SW 1271 (cell line): ENCODE results near the gene RUNX1.
A peak's percentile ranks its signal among the peaks of the same experiment; 100 is the strongest.
"Not testable (repeated sequence)": the region's sequence is repeated elsewhere in the genome, so short reads cannot be mapped to it uniquely, and the experiment has no call there.

Experiments used
- DNase-seq, 2 experiments: peaks; one replicate each; lab custom pipeline; 2025; lab: John Stamatoyannopoulos, UW

Gene RUNX1

GRCh38 chr21:34806423-34806822 is 242.7 kb downstream of the RUNX1 start:
- no peak for DNase-seq

DNA sequence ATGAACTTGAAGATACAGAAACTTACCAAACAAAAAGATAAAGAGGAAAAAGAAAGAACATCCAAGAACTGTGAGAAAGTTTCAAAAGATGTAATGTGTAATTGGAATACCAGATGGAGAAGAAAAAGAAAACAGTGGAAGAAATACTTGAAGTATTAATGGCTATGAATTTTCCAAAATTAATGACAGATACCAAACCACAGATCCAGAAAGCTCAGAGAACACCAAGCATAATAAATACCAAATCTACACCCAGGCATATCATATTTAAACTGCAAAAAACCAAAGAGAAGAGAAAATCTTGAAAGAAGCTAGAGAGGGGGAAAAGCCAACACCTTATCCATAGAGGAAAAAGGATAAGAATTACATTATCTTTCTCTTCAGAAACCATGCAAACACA is 243.9 kb downstream of the RUNX1 start:
- DNase-seq = no peak

GRCh38 chr21:34804584-34804983 is 244.5 kb downstream of the RUNX1 start:
- DNase-seq = not testable (repeated sequence)

GRCh38 chr21:34803782-34804370 is 245.2 kb downstream of the RUNX1 start:
- no peak for DNase-seq

DNA sequence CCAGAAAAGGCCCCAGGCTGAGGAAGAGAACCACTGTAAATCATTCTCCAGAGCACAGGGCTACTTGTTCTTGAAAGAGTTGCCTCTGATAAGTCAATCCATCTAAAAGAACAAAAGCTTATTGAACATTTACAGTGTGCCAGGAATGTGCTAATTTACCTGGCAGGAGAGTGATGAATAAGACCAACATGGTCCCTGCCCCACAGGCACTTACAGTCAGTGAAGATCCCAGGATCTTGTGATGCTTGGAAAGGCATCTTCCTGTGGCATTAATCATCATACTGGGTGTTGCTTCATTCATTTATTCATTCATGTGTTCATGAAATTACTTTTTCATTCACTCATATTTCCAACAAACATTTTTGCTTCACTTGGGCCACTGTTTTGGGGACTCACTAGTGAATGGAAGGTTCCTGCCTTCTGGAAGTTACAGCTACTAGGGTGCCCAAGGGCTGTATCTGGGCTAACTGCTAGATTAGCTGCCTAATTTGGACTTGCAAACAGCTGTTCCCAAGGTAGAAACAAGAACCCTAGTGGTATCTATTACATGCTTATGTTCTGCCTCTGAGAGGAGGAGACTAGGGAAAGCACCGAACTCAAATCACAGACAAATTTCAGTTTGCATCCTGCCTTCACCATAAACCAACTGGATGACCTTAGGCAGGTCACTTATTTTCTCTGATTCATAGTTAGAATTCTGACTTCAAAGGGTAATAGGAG is 246.8 kb downstream of the RUNX1 start:
- no peak for DNase-seq

DNA sequence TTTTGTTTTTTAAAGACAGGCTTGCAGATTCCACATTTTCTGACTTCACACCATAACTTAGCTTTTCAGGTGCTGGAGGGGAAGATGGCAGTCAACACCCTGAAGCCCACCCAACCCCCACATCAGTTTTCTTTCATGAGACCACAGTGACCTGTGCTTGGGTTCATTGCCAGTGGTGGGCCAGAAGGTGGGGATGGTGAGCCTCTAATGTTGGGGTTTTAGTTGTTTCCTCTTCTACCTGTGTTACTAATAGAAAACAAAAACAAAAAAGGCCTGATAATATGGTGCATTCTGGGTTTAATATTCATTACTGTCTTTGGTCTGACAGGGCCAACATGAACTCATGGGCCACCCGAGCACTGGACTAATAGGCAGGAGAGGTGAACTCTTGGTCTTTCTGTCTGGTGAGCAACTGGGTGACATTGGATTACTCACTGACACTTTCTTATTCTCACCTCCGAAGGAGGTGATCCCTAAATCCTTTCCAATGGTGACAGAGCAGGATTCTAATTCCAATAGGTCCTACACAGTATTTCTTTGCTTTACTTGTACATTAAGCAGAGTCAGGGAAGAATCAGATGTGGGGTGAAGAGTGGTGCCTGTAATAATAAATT is 247.5 kb downstream of the RUNX1 start:
- DNase-seq = peak in 1 of 2 experiments; percentile 24

- no peak for DNase-seq
Measured at GRCh38 chr21:34800797-34801518, 248.1 kb downstream of the RUNX1 start.

- DNase-seq = no peak
Measured at GRCh38 chr21:34799092-34799491, 250.0 kb downstream of the RUNX1 start.

- no peak for DNase-seq
Measured at GRCh38 chr21:34797921-34798535, 251.1 kb downstream of the RUNX1 start.

DNA sequence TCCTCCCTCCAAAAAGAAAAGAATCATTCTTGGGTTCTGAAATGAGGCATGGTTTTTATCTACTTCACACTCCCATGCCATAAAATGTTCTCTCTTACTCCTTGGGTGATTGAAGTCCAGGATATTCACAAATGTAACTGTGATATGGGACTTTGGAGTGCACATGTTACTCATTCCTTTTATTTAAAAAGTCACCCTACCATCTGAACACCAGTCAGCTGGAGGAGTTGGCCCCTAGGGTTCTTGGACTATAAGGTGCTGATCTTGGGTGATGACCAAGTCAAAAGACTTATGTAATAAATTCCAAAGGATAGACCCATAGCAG is 251.9 kb downstream of the RUNX1 start:
- DNase-seq = no peak

DNA sequence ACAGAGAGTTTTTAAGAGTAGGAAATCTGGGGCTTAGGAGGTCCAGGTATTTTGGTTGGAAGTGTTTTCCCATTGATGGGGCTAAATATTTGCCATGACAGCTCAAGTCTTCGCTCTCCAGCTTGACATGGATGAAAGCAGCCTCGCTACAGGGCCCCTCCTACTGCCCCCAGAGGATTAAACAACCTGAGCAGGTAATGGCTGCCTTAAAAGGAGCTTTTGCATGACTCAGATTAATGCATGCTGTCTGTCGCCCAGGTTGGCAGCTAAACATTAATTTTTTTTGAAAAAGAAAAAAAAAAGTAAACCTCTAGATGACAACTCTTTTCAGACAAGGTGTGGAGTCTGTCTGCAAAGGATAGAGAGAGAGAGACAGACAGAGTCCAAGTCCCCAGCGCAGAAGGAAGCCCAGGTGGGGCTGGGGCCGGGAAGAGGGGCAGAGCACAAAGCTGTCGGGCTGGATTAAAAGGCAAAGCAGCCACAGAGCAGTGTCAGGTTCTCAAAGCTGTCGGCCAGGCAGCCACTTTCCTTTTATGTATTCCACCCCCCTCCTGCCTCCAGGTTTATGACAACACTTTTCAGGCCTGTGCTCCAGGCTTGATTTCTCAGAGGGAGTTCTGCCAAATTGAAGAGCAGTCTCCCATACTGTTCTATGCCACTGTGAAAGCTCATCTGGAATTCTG is 252.4 kb downstream of the RUNX1 start:
- DNase-seq = no peak

DNA sequence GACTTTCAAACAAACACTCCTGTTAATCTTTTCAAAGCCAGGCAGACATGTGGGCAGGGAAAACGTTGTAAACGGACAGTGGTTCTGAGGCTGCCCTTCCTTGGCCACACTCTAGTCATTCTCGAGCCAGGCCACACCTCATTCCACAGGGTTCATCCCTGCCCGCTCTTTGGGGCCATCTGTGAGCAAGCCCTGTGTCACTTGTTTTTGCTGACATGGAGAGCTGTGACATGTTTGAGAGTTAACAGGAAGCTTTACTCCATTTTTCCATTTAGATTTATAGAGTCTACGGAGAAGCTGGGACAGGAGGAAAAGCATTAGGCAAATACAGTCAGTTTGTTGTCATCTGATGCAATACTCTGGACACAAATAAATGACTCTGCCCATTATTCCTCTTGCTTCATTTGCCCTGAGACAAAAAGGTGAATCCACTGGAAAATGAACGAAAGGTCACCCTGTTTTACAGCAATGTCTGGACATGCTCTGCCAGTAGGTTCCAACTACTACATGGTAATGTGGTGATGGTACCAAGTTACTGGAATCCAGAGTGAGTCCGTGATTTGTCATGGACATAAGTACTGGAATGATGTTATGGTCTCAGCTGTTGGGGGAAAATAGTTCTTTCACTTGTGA is 253.4 kb downstream of the RUNX1 start:
- no peak for DNase-seq

- DNase-seq = no peak
Measured at GRCh38 chr21:34795175-34795547, 253.9 kb downstream of the RUNX1 start.

GRCh38 chr21:34794686-34795085 is 254.4 kb downstream of the RUNX1 start:
- no peak for DNase-seq

- no peak for DNase-seq
Measured at GRCh38 chr21:34793471-34793870, 255.6 kb downstream of the RUNX1 start.

DNA sequence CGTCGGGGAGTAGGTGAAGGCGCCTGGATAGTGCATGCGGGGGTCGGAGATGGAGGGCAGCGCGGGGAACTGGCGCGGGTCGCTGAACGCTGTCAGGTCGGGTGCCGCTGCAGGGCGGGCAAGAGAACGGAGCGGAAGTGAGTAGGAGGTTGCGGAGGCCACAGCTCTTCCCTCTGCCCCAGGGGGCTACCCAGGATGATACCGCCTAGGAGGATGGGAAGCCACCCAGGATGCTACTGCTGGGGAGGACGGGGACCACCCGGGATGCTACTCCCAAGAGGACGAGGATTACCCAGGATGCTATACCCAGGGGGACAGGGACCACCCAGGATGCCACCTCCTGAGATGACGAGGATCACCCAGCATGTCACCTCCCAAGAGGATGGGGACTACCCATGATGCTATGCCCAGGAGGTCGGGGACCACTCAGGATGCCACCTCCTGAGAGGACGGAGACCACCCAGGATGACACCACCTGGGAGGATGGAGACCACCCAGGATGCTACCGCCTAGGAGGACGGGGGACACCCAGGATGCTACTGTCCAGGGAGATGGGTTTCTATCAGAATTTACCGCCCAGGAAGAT is 256.5 kb downstream of the RUNX1 start:
- DNase-seq = peak in 1 of 2 experiments; percentile 49

GRCh38 chr21:34791776-34792503 is 257.2 kb downstream of the RUNX1 start:
- DNase-seq = no peak

- no peak for DNase-seq
Measured at GRCh38 chr21:34790834-34791233, 258.3 kb downstream of the RUNX1 start.

- DNase-seq = no peak
Measured at GRCh38 chr21:34790341-34790740, 258.8 kb downstream of the RUNX1 start.

DNA sequence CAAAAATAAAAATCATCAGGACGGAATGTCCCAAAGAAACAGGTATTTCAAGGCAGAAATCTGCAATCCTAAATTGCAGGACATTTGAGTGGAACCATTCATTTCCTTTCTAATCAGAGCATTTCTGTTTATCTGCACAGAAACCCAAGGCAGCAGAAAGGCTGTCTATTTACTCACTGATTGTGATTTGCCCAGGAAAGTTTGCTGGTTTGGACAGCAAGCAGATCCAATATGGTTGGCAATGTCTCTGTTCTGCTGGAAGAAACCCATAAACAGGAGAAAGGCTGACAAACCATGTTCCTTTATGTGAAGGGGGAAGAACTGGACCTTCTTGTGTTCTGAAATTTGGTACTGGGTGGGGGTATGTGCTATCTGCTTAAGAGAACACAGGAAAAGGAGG is 260.2 kb downstream of the RUNX1 start:
- no peak for DNase-seq
